HEK293 (cell line): ENCODE results near the gene SLC39A11.

Source experiments
- GLIS1 ChIP-seq: fragments of 450-650 bp; formaldehyde crosslinking; IDR thresholded peaks from 2 replicates; pipeline ENCODE4 v1.5.1; 2016; ENCODE audit warnings: missing biosample characterization, missing genetic modification characterization
- KLF16 ChIP-seq: fragments of 450-650 bp; formaldehyde crosslinking; IDR thresholded peaks from 2 replicates; pipeline ENCODE4 v1.5.1; 2017; ENCODE audit warnings: missing biosample characterization, missing genetic modification characterization
- REST ChIP-seq: fragments of 450-650 bp; formaldehyde crosslinking; IDR thresholded peaks from 2 replicates; pipeline ENCODE4 v1.5.1; 2016; ENCODE audit warnings: missing biosample characterization, missing genetic modification characterization
- TCF7L2 ChIP-seq: IDR thresholded peaks from 2 replicates; pipeline ENCODE4 v1.6.1; 2011; ENCODE audit warnings: low read depth, mild to moderate bottlenecking, inconsistent platforms, low read length, moderate library complexity, borderline replicate concordance
- YY1 ChIP-seq: fragments of 450-650 bp; formaldehyde crosslinking; IDR thresholded peaks from 2 replicates; pipeline ENCODE4 v1.5.1; 2018; ENCODE audit warnings: missing biosample characterization, missing genetic modification characterization
- YY2 ChIP-seq: fragments of 450-650 bp; formaldehyde crosslinking; IDR thresholded peaks from 2 replicates; pipeline ENCODE4 v1.5.1; 2016; ENCODE audit warnings: missing biosample characterization, missing genetic modification characterization
- ZNF121 ChIP-seq: fragments of 450-650 bp; formaldehyde crosslinking; IDR thresholded peaks from 2 replicates; pipeline ENCODE4 v1.5.1; 2016; ENCODE audit warnings: missing biosample characterization, missing genetic modification characterization
- ZNF248 ChIP-seq: fragments of 450-650 bp; formaldehyde crosslinking; IDR thresholded peaks from 2 replicates; pipeline ENCODE4 v1.5.1; 2017; ENCODE audit warnings: missing biosample characterization, missing genetic modification characterization
- ZNF664 ChIP-seq: fragments of 450-650 bp; formaldehyde crosslinking; IDR thresholded peaks from 2 replicates; pipeline ENCODE4 v1.5.1; 2016; ENCODE audit warnings: missing biosample characterization, missing genetic modification characterization
- ZNF777 ChIP-seq: fragments of 450-650 bp; formaldehyde crosslinking; IDR thresholded peaks from 2 replicates; pipeline ENCODE4 v1.5.1; 2017; ENCODE audit warnings: missing biosample characterization, missing genetic modification characterization, borderline replicate concordance
- TF ChIP-seq, protein P1 (sequence below): fragments of 450-650 bp; formaldehyde crosslinking; IDR thresholded peaks from 2 replicates; pipeline ENCODE4 v1.5.1; 2016; ENCODE audit warnings: missing biosample characterization, missing genetic modification characterization
- TF ChIP-seq, protein P2 (sequence below): fragments of 450-650 bp; formaldehyde crosslinking; IDR thresholded peaks from 2 replicates; pipeline ENCODE4 v1.5.1; 2016; ENCODE audit warnings: missing biosample characterization, missing genetic modification characterization, low read depth
- TF ChIP-seq, protein P3 (sequence below): fragments of 450-650 bp; formaldehyde crosslinking; IDR thresholded peaks from 2 replicates; pipeline ENCODE4 v1.5.1; 2017; ENCODE audit warnings: missing biosample characterization, missing genetic modification characterization

DNA sequence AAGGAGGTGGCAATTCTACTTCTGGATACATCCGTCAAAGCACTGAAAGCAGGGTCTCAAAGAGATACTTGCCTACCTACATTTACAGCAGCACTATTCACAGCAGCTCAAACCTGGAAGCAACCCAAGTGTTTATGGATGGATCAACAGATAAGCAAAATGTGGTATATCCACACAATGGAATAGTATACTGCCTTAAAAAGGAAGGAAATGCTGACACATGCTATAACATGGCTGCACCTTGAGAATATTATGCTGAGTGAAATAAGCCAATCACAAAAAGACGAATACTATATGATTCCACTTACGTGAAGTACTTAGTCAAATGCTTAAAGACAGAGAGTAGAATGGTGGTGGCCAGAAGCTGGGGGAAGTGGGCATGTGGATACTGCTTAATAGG, 336.2 kb downstream of the SLC39A11 start:
- no peak for TF ChIP-seq REST (tag by site-specific recombination)
- TF ChIP-seq, protein P1, sequence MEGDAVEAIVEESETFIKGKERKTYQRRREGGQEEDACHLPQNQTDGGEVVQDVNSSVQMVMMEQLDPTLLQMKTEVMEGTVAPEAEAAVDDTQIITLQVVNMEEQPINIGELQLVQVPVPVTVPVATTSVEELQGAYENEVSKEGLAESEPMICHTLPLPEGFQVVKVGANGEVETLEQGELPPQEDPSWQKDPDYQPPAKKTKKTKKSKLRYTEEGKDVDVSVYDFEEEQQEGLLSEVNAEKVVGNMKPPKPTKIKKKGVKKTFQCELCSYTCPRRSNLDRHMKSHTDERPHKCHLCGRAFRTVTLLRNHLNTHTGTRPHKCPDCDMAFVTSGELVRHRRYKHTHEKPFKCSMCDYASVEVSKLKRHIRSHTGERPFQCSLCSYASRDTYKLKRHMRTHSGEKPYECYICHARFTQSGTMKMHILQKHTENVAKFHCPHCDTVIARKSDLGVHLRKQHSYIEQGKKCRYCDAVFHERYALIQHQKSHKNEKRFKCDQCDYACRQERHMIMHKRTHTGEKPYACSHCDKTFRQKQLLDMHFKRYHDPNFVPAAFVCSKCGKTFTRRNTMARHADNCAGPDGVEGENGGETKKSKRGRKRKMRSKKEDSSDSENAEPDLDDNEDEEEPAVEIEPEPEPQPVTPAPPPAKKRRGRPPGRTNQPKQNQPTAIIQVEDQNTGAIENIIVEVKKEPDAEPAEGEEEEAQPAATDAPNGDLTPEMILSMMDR (tag by site-specific recombination) = no peak
- no peak for TF ChIP-seq KLF16
- TF ChIP-seq, protein P2, sequence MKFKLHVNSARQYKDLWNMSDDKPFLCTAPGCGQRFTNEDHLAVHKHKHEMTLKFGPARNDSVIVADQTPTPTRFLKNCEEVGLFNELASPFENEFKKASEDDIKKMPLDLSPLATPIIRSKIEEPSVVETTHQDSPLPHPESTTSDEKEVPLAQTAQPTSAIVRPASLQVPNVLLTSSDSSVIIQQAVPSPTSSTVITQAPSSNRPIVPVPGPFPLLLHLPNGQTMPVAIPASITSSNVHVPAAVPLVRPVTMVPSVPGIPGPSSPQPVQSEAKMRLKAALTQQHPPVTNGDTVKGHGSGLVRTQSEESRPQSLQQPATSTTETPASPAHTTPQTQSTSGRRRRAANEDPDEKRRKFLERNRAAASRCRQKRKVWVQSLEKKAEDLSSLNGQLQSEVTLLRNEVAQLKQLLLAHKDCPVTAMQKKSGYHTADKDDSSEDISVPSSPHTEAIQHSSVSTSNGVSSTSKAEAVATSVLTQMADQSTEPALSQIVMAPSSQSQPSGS (tag by site-specific recombination) = no peak
- no peak for TF ChIP-seq YY2
- no peak for TF ChIP-seq ZNF664
- no peak for TF ChIP-seq TCF7L2
- TF ChIP-seq ZNF121 = no peak
- TF ChIP-seq, protein P3, sequence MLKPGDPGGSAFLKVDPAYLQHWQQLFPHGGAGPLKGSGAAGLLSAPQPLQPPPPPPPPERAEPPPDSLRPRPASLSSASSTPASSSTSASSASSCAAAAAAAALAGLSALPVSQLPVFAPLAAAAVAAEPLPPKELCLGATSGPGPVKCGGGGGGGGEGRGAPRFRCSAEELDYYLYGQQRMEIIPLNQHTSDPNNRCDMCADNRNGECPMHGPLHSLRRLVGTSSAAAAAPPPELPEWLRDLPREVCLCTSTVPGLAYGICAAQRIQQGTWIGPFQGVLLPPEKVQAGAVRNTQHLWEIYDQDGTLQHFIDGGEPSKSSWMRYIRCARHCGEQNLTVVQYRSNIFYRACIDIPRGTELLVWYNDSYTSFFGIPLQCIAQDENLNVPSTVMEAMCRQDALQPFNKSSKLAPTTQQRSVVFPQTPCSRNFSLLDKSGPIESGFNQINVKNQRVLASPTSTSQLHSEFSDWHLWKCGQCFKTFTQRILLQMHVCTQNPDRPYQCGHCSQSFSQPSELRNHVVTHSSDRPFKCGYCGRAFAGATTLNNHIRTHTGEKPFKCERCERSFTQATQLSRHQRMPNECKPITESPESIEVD (tag by site-specific recombination) = no peak
- TF ChIP-seq ZNF777 (tag by site-specific recombination) = no peak
- no peak for TF ChIP-seq ZNF248
- TF ChIP-seq GLIS1 (tag by site-specific recombination) = no peak
- no peak for TF ChIP-seq YY1 (tag by site-specific recombination)
